GM21723 (cell line): Measurements from ENCODE around the gene FHOD3.

Experiments used
- ATAC-seq: cut with Tn5 transposase; IDR thresholded peaks from one replicate; pipeline ENCODE4 v1.9.1; 2021; ENCODE audit warnings: mild to moderate bottlenecking, moderate library complexity; ENCODE audit not compliant: unreplicated experiment

FHOD3 gene

DNA sequence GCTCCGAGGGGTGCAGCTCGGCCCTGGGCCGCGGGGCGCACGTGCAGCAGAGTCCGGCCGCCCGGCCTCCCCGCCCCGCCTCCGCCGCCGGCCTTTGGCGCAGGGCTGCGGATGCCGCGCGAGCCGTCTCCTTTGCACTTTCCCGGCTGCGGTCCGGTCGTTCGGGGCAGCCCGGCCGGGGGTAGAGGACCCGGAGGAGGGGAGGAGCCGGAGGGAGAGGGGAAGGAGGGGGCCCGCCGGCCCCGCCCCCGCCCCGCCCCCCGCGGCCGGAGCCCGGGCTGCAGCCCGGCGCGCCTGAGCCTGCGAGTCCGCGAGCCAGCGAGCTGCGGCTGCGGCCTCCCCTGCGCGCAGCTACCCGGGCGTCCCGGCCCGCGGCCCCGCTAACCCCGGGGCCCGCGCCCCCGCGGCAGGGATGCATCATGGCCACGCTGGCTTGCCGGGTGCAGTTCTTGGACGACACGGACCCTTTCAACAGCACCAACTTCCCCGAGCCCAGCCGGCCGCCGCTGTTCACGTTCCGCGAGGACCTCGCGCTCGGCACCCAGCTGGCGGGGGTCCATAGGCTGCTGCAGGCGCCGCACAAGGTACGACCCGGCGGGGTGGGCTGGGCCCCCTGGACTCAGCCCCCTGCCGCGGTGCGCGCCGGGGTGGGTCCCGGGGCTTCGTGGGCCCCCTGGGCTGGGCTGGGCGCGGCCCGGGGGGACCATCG is at the start of gene FHOD3:
Gene FHOD3, plus strand, starts transcription at position 297 of the 709 bp plus-strand sequence. Its CDS starts 123 bp downstream, at position 420.
- peak; percentile 69 for ATAC-seq

DNA sequence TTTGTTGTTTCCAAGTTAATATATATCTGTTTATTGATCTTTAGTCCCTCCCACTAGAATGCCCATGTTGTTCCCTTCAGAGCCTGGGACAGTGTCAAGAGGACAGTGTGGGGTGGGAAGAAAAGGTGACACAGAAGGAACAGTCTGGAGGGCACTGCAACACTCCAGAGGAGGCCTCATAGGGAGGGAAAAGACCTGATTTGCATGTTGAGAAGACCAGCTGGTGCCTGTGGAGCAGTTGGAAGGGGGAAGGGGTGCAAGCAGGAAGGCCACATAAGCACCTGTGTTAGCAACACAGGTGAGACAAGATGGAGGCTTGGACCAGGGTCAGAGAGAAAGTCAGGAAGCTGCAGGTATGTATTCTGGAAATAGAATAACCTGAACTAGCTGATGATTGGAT is 48.1 kb upstream of the FHOD3 start:
- no peak for ATAC-seq

DNA sequence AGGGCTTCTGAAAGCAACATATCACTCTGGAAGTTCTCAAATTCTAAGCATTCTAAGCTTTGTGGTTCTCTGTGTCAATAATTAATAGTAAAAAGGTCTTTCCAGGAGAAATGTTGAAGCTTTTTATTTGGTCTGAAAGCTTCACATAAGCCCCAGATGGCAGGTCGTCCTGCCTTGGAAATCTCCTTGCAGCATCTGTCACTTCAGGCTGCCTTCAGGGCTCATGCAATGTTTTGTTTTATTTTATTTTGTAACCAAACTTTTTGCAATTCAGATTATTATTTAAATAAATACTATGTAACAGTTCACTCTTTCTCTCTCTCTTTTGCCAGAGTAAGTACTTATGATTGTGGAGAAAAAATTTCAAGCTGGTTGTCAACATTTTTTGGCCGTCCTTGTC is 46.7 kb upstream of the FHOD3 start:
- no peak for ATAC-seq

DNA sequence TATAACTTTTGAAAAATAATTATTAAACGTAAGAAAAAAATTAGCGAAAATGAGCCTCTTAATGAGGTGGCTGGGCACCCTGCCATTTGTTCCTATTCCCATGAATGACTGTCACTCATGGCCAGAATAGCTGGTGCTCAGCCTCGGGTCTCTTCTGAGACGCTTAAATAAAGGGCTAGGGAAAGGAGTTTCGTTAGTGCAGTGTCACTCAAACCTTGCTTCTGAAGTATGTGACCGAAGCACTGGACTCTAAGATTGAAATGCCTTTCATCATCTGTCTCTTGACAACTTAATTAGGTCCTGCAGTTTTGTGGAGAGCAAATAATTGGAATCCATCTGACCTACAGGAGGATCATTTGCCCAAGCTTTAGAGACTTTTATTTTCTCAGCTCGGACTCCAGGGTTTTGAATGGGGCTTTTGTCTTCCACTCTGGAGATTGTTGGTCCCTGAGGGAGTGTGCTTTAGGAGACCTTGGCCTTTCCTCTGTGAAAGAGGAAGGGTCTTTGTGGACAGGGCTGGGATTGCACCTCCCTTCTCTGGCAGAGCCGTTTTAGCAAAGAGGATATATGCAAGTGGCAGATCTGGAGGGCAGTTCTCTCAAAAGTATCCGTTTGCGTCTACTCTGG is 42.3 kb upstream of the FHOD3 start:
- no peak for ATAC-seq

DNA sequence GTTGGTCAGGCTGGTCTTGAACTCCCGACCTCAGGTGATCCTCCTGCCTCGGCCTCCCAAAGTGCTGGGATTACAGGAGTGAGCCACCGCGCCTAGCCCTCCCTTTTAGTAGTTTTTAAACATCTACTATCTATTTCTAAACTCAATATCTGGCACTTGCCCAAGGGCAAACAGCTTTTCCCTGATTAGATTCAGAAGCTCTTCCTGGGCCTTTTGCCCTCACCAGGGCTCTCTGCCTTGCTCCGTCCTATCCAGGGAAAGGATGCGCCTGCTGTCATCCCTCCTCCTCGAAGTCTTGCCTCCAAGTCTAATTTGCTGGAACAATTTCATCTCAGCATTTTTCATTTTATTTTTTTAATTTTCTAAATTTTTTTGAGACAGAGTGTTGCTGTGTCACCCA is 41.4 kb upstream of the FHOD3 start:
- ATAC-seq: no peak

DNA sequence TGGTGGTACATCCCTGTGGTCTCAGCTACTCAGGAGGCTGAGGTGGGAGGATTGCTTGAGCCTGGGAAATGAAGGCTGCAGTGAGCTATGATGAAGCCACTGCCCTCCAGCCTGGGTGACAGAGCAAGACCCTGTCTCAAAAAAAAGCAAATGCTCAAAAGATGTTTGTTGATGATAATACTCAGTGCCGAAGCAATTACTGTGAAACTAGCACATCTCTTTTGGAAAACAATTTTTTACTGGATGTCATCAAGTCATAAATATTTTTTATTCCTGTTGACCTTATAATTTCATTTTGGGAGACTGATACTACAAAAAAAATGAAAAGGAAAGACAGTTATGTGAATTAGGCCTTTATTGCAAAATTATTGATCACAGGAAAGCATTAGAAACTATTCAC is 34.5 kb upstream of the FHOD3 start:
- no peak for ATAC-seq

DNA sequence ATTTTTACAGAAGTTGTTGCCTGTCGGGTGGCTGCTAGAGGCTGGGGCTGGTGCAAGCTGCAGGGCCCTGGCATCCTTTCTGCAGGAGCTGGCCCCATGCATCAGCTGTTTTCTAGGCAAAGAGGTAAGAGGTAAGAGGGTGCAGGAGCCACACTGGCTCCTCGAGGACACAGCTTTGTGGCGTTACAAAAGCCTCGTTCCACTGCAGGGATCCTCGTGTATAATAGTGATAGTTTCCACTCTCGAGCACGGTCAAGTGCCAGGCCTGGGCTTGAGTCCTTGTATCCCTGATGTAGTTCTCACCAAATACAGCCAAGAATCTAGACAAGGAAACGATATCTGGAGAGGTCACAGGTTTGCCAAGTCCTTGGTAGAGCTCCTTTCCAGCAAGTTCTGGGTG is 33.2 kb upstream of the FHOD3 start:
- no peak for ATAC-seq

DNA sequence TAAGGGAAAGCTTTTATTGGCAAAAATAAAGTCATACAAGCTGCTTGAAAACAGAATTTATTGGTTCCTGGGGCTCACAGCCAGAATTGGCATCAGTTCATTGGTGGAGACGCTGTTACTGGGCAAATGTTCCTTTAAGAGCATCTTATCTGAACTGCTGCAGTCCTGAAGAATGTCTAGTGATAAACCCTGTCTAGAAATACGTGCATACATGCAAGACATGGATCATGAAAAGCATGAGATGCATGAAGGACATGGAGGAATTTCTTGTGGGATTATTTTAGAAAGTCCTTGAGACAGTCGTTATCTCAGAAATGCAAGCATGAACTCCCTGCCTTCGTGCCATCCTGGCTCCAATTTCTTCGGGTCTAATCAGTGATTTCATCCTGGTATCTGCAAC is 32.5 kb upstream of the FHOD3 start:
- ATAC-seq: no peak

DNA sequence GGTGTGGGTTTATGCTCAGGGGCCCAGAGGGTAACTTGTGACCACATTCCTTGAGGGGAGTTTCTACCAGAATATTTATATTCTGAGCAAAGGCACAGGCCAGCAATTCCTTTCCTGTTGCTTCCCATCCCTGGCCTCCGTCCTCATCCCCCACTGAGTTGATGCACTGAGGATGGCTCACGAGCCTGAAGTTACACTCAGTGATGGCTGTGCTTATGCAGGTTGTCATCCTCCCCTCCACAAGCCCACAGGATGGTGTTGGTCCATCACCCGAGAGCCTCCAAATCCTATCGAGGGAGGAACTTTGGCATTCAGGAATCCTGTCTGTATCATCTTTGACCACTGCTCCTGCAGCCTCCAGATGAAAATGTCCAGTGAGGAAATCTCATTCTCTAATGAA is 28.4 kb upstream of the FHOD3 start:
- ATAC-seq: no peak

DNA sequence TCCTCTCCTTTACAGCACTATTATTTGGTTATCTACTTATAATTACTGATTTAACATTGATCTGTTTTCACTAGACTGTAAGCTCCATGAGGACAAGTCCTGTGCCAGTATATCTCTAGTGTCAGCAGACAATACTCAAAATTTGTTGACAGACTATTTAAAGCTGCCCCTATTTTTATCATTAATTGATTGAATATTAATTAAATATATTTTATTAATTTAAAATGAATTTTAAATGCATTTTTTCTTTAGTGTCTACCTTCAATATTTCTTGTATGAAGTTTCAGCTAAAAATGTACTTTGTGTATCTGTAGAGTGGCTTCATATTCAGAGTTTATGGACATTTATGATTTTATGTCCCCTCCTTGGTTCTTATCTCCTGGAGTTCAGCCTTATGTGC is 26.4 kb upstream of the FHOD3 start:
- no peak for ATAC-seq

DNA sequence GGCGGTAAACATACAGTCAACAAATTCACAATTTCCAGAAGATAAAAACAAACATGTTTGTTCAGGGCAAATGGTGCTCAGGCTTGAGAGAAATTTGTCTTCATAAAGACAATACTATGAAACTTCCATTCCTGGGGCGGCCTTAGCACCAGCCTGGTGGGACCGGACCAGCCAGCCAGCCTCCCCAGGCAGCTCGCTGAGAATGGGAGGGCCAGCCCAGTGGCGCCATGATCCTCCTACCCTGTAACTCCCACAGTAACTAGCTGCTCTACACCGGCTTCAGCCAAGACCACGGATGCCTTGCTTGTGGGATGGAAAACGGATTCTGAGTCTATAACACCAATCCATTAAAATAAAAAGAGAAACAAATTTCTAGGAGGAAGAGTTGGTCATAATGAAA is 24.2 kb upstream of the FHOD3 start:
- ATAC-seq: no peak

DNA sequence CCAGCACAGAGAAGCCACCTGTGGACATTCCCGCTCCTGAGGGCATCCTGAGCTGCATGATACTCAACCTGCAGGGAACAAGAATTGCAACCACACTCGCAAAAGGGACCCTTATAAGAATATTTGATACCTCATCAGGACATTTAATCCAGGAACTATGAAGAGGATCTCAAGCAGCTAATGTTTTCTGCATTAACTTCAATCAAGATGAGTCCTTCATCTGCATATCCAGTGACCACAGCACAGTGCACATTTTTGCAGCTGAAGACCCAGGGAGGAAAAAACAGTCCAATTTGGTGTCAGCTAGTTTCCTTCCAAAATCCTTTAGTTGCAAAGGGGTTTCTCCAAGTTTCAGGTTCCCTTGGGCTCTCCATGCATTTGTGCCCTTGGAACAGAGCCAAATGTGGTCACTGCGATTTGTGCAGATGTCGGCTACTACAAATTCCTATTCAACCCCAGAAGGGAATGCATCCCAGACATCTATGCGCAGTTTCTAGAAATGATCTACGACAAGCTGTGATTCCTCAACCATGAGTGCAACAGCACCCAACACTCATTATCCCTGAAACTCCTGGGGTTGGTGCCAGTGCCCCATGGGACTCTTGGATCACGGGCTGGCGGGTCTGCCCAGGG is 23.3 kb upstream of the FHOD3 start:
- no peak for ATAC-seq

DNA sequence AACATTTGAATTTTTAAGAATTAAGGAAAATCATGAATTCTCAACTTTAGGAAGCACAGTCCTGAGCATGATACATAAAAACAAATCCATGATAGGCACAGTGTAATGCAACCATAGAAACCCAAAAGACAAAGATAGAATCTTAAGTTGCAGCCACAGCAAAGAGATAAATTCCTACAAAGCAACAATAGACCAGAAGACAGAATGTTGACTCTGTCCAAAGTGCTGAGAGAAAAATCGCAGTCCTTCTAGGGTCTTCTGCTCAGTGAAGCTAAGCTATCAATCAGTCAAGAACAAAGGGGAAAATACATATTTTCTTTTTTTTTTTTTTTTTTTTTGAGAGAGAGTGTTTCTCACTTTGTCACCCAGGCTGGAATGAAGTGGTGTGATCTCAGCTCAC is 22.0 kb upstream of the FHOD3 start:
- no peak for ATAC-seq

DNA sequence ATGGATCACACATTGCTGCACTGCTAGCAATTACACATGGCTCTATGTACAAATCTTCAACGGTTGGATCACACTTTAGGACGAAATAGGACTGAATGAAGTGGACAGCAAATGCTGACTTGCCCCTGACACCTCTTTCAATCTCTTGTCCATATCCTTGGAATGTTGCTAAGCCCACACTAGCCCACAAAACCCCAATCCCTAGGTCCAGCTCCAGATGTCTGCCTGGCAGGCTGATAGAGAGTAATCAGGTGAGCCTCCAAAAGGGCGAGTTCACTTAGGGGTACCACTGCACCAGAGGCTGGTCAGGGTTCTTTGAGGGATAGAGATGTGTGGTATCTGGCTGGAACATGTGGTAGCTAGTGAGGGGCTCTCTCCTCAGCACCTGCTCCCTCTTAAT is 18.5 kb upstream of the FHOD3 start:
- ATAC-seq: no peak

DNA sequence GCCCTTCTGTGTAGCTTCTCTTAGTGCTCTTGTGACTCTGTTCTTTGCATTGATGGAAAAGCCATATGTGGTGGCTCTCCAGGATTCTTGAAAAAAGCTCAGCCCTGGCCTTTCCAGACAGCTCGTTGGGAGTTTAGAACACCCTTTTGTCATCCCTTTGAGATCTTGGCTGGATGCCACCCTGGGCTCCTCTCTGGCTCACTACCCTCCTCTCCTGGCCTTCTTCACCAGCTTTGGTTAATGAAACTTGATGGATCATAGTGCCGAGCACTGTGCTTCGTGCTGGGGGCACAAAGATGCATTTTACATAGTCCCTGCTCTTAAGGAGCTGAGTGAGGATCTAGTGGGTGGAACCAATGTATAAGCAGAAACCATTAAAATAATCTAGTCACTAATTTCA is 15.6 kb upstream of the FHOD3 start:
- no peak for ATAC-seq

DNA sequence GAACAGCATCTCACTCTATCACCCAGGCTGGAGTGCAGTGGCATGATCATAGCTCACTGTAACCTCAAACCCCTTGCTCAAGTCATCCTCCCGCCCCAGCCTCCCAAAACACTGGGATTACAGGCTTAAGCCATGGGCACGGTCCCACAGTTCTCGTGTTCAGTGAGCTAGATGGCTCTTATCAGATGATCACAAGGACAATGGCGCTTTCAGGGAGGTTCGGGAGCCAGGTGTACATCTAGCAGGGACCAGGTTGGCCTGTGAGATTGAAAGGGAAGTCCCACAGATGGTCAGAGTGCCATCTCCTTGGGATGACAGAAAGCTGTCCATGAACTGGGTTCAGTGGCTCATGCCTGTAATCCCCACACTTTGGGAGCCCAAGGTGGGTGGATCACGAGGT is 14.1 kb upstream of the FHOD3 start:
- ATAC-seq: no peak

DNA sequence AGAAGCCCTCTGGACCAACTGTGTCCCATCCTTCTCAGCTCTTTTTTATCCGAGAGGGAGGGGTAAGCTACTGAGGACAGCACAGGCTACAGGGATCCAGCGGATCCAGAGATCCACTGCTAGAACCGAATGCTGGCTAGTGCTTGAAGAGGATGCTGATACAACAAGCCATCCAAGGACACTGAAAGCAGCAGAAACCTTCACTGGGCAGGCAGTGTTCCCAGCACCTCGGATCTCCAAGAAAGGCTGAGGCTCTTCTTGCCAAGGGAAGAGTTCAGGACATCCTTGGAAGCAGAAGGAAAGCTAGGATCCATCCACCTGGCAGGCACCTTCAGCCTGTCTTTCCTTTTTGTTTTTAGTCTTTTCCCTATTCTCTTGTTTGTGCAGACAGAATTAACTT is 13.2 kb upstream of the FHOD3 start:
- ATAC-seq: no peak

DNA sequence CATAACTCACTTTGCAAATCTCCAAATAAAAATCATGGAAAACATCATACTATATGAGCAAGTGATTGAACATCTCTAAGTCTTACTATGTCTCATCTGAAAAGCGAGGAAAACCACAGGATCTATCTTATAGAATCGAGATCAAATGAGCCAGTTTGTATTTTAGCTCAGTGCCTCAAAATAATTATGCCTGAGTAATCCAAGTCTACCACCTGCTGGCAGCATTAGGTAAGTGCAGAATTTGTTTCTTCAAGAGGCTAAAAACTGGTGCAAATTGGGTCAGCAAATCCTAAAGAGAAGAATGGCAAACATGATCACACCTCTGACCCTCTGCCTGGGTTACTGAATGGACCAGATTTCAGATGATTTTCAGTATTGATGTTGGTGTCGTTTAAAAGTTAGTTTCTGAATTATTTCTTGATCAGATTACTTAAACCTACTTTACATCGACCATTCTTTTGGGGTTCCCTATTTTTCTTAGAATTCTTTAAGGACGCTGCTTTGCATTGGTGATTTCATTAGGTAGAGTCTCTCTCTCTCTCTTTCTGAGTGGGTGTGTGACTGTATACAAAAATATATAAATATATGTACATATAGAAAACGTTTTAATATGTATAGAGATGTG is 12.7 kb upstream of the FHOD3 start:
- ATAC-seq: no peak

DNA sequence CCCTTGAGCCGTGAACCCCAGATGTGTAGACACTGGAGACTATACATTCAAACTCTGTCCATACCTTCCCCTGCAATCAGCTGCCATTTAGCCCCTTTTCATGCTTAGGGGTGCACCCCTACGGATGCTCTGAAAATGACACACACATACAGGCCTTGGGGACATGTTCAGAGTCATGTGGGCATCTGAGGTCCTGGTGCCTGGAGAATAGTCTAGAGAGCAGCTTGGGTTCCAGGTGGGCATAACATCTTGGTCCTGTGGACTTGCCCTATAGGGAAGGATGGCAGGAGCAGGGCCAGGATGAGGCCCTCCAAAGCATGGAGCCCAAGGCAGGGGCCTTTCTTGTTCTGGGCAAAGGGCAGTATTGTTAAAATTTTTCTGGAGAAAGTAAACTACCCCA is 9.9 kb upstream of the FHOD3 start:
- ATAC-seq: no peak

DNA sequence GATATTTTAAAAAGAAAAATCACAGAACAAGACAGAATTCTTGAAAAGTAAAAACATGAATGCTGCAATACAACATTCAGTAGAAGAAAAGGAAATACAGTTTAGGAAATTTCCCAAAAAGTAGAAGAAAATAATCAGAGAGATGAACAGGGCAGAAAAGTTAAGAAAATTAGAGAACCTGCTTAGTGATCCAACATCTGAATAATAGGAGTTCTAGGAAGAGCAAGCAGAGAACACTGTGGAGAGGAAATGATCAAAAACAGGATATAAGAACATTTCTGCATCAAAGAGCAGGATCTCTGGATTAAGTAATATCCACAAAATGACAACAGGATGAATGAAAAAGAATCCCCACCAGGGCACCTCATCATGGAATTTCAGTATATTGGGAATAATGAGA is 8.8 kb upstream of the FHOD3 start:
- ATAC-seq: no peak

DNA sequence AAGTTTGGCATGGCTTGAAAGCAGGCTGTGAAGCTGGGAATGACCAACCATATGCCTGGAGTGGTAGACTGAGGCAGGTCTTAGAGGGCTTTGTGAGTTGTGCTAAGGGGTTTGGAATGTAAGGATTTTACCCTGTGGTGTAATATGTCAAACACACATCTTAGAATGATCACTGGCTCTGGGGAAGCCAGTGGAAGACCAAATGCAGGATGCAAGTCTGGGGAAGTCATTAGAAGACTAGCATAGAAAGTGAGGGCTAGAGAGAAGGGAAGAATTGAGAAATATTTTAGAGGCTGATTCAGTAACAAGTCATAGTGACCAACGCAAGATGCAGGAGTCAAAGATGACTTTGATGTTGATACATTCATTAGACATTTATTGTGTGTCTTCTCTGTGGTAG is 3.5 kb upstream of the FHOD3 start:
- ATAC-seq: no peak

DNA sequence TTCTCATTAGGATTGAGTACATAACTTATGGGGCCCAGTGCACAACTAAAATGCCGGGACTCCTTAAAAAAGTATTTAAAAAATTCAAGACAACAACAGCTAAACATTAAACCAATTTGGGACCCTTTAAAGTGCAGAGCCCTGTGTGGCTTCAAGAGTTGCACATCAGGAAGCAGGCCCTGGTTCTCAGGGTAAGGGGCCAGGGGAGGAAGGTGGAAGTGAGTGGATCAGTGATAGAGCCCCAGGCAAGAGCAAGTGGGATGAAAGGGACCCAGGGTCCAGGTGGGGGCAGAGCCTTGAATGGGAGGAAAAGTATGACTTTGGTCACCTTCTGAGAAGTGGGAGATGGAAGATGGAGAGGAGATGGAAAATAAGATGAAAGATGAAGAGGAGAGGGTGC is 2.3 kb upstream of the FHOD3 start:
- ATAC-seq: no peak
